H1 (cell line): ENCODE results near the gene OSR1. TPM values are rescaled to one million over a fixed set of nuclear protein-coding genes. Genes with fewer than 3 reads are reported as not detected.

Source experiments
- ASH2L ChIP-seq: fragments of 200-600, 300-600 bp; sonication (generic); IDR thresholded peaks from one replicate; pipeline ENCODE4 v1.7.1; 2017; ENCODE audit warnings: low read length
- POLR2A ChIP-seq, 2 experiments: IDR thresholded peaks; 1 replicate in 1 of 2; 2 replicates in 1 of 2; pipeline ENCODE4 v1.6.1; 2011; ENCODE audit warnings: low read depth in 2 of 2, low read length in 2 of 2, mild to moderate bottlenecking in 2 of 2; ENCODE audit errors: control extremely low read depth in 1 of 2
- SP1 ChIP-seq: IDR thresholded peaks from 2 replicates; pipeline ENCODE4 v1.6.1; 2011; ENCODE audit warnings: low read depth, low read length
- polyA plus RNA-seq, 7 experiments: library from polyadenylated mRNA; depleted of rRNA in 3 of 7; stranded (reverse) in 5 of 7; unstranded in 2 of 7; fragments of >200 nt in 5 of 7; fragments of 200-250 nt in 2 of 7; gene quantifications; 1 replicate in 5 of 7; 2 replicates in 1 of 7; 4 replicates in 1 of 7; pipeline versions ENCODE4 v1.2.1 to v1.2.3, GENCODE V29; 2011 to 2013; ENCODE audit warnings: missing spikeins in 2 of 7, mixed read lengths in 2 of 7
- total RNA-seq: library from RNA; stranded (reverse); fragmentation: NEBNext Ultra II Directional; extraction: Animal tissue kit (Norgen Biotek cat#: 25700); gene quantifications from 2 replicates; pipeline ENCODE4 v1.2.1, GENCODE V29; 2021

The OSR1 gene
- total and polyA plus RNA-seq, 2 of the 8 experiments (the other 6 are each of a cell fraction or from before 2014, with no cell fraction given), result 0.05 to 0.22 TPM

- TF ChIP-seq SP1 (no peak), POLR2A (IDR thresholded peaks at IDR 0.05; ENCODE audit: control extremely low read depth in 1 of 2, low read depth in 2 of 2, low read length in 2 of 2) (no peak), ASH2L (no peak)
These were observed 20.7 kb downstream of the OSR1 start (continued) for GRCh38 chr2:19337742-19338141.
